HG03378 (cell line): Measurements from ENCODE around the gene SLC35A5.

Source experiments
- ATAC-seq: cut with Tn5 transposase; IDR thresholded peaks from one replicate; pipeline ENCODE4 v1.9.1; 2021; ENCODE audit warnings: mild to moderate bottlenecking, moderate library complexity; ENCODE audit not compliant: unreplicated experiment

The SLC35A5 gene

GRCh38 chr3:112619295-112619694 is 57.5 kb downstream of the SLC35A5 start:
- peak; percentile 86 for ATAC-seq

- no peak for ATAC-seq
These were observed 61.4 kb downstream of the SLC35A5 start for GRCh38 chr3:112623213-112623612.

- no peak for ATAC-seq
These were observed 61.9 kb downstream of the SLC35A5 start for GRCh38 chr3:112623717-112624116.

DNA sequence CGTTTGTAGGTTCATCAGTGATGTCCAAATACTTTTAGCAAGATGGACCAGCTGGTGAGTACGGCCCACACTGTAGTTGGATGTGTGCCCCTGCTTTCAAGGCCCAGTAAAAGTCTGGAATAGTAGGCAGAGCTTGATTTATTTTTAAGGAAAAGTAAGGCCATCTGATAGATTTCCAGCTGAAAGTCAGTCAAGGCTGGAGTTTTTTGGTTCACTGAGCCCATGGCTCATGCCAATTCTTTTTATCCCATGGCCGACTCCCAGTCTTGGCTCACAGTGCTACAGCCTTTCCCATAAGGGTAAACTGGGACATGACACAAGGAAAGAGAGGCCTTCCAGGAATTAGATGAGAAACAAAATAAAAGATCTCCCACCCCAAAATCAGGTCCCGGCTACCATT is 65.6 kb downstream of the SLC35A5 start:
- no peak for ATAC-seq

GRCh38 chr3:112627919-112628466 is 66.1 kb downstream of the SLC35A5 start:
- ATAC-seq = no peak

- no peak for ATAC-seq
These were observed 67.6 kb downstream of the SLC35A5 start for GRCh38 chr3:112629425-112629824.

DNA sequence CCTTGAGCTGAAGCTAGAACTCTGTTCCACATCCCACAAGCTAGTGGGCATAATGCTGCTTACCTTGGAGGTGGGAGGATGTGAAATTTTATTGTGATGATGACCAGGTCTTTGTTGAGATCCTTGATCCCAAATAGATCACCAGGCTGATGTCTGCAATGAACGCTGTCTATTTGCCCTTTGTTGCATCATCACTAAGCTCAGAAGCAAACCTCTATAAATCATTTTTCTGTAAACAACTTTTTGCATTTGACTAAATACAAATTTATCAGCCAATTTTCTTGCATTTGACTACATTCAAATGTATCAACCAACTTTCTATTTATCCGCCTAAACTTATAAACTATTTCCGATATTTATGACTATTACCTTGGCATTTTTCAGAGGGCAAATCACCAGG is 69.4 kb downstream of the SLC35A5 start:
- ATAC-seq = no peak

GRCh38 chr3:112632596-112632995 is 70.8 kb downstream of the SLC35A5 start:
- no peak for ATAC-seq

DNA sequence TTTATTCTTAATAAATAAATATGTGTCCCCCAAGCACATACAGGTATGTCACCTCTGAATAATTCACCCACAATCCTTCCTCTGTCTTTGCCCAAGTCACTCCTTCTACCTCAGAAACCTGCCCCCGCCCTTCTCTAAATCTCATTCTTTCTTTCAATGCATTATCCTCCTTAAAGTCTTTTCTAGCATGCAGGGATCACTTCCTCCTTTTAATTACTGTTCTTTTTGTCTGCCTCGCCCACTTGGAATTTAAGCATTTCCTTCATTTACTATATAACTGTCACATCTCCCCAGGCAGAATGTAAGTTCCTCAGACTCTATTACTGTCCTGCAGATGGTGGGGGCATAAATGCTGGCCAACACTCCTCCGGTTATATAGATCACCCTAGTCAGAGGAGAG is 71.3 kb downstream of the SLC35A5 start:
- ATAC-seq = no peak

GRCh38 chr3:112633757-112634156 is 71.9 kb downstream of the SLC35A5 start:
- no peak for ATAC-seq

DNA sequence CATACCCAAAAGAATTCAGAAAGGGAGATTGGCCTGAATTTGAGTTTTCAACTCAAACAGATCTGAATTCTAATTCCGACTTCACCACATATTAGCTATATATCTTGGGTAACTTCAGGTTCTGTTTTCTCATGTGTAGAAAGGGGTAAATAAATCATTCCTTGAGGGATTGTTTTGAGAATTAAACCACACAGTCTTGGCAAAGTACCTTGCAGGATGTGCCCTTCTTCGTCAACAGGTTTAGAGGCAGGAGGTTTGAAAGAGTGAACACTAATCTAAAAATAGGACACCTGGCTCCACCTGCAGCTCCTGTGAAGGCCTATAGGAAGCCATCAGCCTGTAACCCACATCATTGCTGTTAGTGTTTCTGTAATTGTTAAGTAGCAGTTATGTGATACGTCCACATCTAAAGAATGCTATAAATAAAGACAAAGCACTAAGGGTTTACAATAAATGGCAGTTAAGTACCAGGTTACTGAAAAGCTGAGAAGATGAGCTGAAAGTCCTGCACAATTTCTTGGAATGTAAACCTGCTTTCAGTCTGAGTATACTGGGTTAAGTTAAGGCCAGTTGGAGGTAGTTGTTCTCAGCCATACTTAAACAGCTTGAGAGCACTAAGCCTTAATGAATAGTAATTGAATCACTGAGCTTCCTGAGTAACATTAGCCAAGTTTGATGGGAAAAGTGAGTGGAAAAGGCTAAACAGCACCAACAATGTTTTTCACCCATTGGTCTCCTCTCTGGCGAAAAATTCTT is 73.1 kb downstream of the SLC35A5 start:
- no peak for ATAC-seq
